ENCODE measurements around the gene OSCAR.

OSCAR gene

GRCh38 chr19:54145541-54146158 is 45.0 kb upstream of the OSCAR start:
- no peak for TF ChIP-seq FOXP2 (optimal IDR thresholded peaks at IDR 0.05; ENCODE audit: borderline replicate concordance, extremely low read depth, extremely low read length, insufficient read depth)
- TF ChIP-seq POLR2AphosphoS5 (IDR thresholded peaks at IDR 0.05; ENCODE audit: low read depth, low read length), result no peak
- TF ChIP-seq TAF1 (IDR thresholded peaks at IDR 0.05; ENCODE audit: borderline replicate concordance, insufficient read depth, low read length), result no peak
- TF ChIP-seq REST (IDR thresholded peaks at IDR 0.05; ENCODE audit: insufficient read depth in 1 of 2, low read depth in 2 of 2, low read length in 2 of 2), result no peak
- TF ChIP-seq SIN3A (IDR thresholded peaks at IDR 0.05; ENCODE audit: borderline replicate concordance, insufficient read depth, low read length), result no peak

GRCh38 chr19:54142166-54142780 is 41.7 kb upstream of the OSCAR start:
- no peak for TF ChIP-seq POLR2AphosphoS5 (IDR thresholded peaks at IDR 0.05; ENCODE audit: low read depth, low read length)
- no peak for TF ChIP-seq SIN3A (IDR thresholded peaks at IDR 0.05; ENCODE audit: borderline replicate concordance, insufficient read depth, low read length)
- no peak for TF ChIP-seq REST (IDR thresholded peaks at IDR 0.05; ENCODE audit: insufficient read depth in 1 of 2, low read depth in 2 of 2, low read length in 2 of 2)
- TF ChIP-seq FOXP2 (optimal IDR thresholded peaks at IDR 0.05; ENCODE audit: borderline replicate concordance, extremely low read depth, extremely low read length, insufficient read depth), result no peak
- no peak for TF ChIP-seq TAF1 (IDR thresholded peaks at IDR 0.05; ENCODE audit: borderline replicate concordance, insufficient read depth, low read length)

- TF ChIP-seq SIN3A (IDR thresholded peaks at IDR 0.05; ENCODE audit: borderline replicate concordance, insufficient read depth, low read length), result no peak
- TF ChIP-seq REST (IDR thresholded peaks at IDR 0.05; ENCODE audit: insufficient read depth in 1 of 2, low read depth in 2 of 2, low read length in 2 of 2), result no peak
- no peak for TF ChIP-seq FOXP2 (optimal IDR thresholded peaks at IDR 0.05; ENCODE audit: borderline replicate concordance, extremely low read depth, extremely low read length, insufficient read depth)
- no peak for TF ChIP-seq TAF1 (IDR thresholded peaks at IDR 0.05; ENCODE audit: borderline replicate concordance, insufficient read depth, low read length)
- TF ChIP-seq POLR2AphosphoS5 (IDR thresholded peaks at IDR 0.05; ENCODE audit: low read depth, low read length), result no peak
These were observed 40.8 kb upstream of the OSCAR start for GRCh38 chr19:54141356-54141755.

GRCh38 chr19:54138489-54139256 is 38.1 kb upstream of the OSCAR start:
- TF ChIP-seq FOXP2 (optimal IDR thresholded peaks at IDR 0.05; ENCODE audit: borderline replicate concordance, extremely low read depth, extremely low read length, insufficient read depth) (no peak), REST (IDR thresholded peaks at IDR 0.05; ENCODE audit: insufficient read depth in 1 of 2, low read depth in 2 of 2, low read length in 2 of 2) (no peak), SIN3A (IDR thresholded peaks at IDR 0.05; ENCODE audit: borderline replicate concordance, insufficient read depth, low read length) (no peak), POLR2AphosphoS5 (IDR thresholded peaks at IDR 0.05; ENCODE audit: low read depth, low read length) (no peak), TAF1 (IDR thresholded peaks at IDR 0.05; ENCODE audit: borderline replicate concordance, insufficient read depth, low read length) (no peak)
